Activated CD4-positive, alpha-beta T cell treated with anti-CD3 and anti-CD28 coated beads for 36 hours (primary cell): Measurements from ENCODE around the gene SMIM10L1. TPM values are rescaled to one million over a fixed set of nuclear protein-coding genes. Genes with fewer than 3 reads are reported as not detected.

Source experiments
- ATAC-seq: fragments of 200-7000 bp; cut with Tn5 transposase; one replicate; pipeline ENCODE4 v1.10.0; 2021; ENCODE audit warnings: mild to moderate bottlenecking, moderate library complexity
- CTCF ChIA-PET: fragments of 350-600 bp; sonication (Branson Sonifier 250); formaldehyde crosslinking; loops from one replicate; lab custom pipeline; 2021; ENCODE audit warnings: antibody characterized with exemption; lab: Charles Lee
- POLR2A ChIA-PET: fragments of 350-600 bp; sonication (Branson Sonifier 250); formaldehyde crosslinking; loops from one replicate; lab custom pipeline; 2021; ENCODE audit warnings: antibody characterized with exemption, inconsistent platforms; lab: Charles Lee
- DNase-seq: peaks from one replicate; pipeline ENCODE4 v3.0.0-alpha.2; 2020
- H3K27ac Mint-ChIP-seq: one replicate; pipeline ENCODE4 v1.8.0; 2021; ENCODE audit warnings: mixed read lengths
- H3K27me3 Mint-ChIP-seq: one replicate; pipeline ENCODE4 v1.8.0; 2021; ENCODE audit warnings: mixed read lengths
- H3K36me3 Mint-ChIP-seq: one replicate; pipeline ENCODE4 v1.8.0; 2021; ENCODE audit warnings: low read depth, mixed read lengths
- H3K4me1 Mint-ChIP-seq: one replicate; pipeline ENCODE4 v1.8.0; 2021; ENCODE audit warnings: mixed read lengths
- H3K4me3 Mint-ChIP-seq: one replicate; pipeline ENCODE4 v1.8.0; 2021; ENCODE audit warnings: mild to moderate bottlenecking, moderate library complexity, mixed read lengths
- H3K9me3 Mint-ChIP-seq: one replicate; pipeline ENCODE4 v1.8.0; 2021; ENCODE audit warnings: low read depth, mixed read lengths
- intact Hi-C, 2 experiments: fragments of 100-400 bp; cut with DNase I in 1 of 2; cut with micrococcal nuclease in 1 of 2; formaldehyde crosslinking; loops; one replicate each; pipeline versions ENCODE4 v1.14.2 to v1.15.1; 2022 to 2024; cut with DNase I, micrococcal nuclease
- total RNA-seq, 2 experiments: library from RNA; stranded (reverse); gene quantifications; one replicate each; pipeline ENCODE4 v1.2.3, GENCODE V29; 2021

SMIM10L1 gene
- total RNA-seq, 2 experiments from 2014 or later: 6.8 to 7.9 TPM

GRCh38 chr12:11154400-11154925 lies 16.5 kb upstream of the SMIM10L1 start:
- H3K4me3 Mint-ChIP-seq: no peak overlapping the region
- peaks cover 16% of the 10 kb centered on the region for H3K4me1 Mint-ChIP-seq
- H3K27me3 Mint-ChIP-seq: no peaks in the 10 kb centered on the region
- CTCF ChIA-PET: no interaction called here
- no peak overlapping the region for H3K27ac Mint-ChIP-seq
- peaks cover 5% of the 10 kb centered on the region for H3K9me3 Mint-ChIP-seq
- ATAC-seq (no peak), DNase-seq (no peak)
- H3K36me3 Mint-ChIP-seq: peaks cover 44% of the 10 kb centered on the region
- intact Hi-C loops: no loop called here
- POLR2A ChIA-PET: no interaction called here

GRCh38 chr12:11158885-11159444 lies 12.0 kb upstream of the SMIM10L1 start:
- Mint-ChIP-seq H3K4me3 (no peak overlapping the region), H3K9me3 (peaks cover 5% of the 10 kb centered on the region), H3K4me1 (peaks cover 39% of the 10 kb centered on the region), H3K27ac (no peak overlapping the region), H3K36me3 (peaks cover 50% of the 10 kb centered on the region), H3K27me3 (no peaks in the 10 kb centered on the region)
- intact Hi-C loops: no loop called here
- ChIA-PET CTCF (interaction anchor here (0.6 to 1.3 kb wide), 4 partner anchors 13 to 1199 kb away, joined by 3 to 4 read pairs (median 3); partner anchors contain the start of gene SMIM10L1), POLR2A (no interaction called here)
- DNase-seq (no peak), ATAC-seq (no peak)

- Mint-ChIP-seq H3K27ac (no peak overlapping the region), H3K36me3 (peaks cover 50% of the 10 kb centered on the region), H3K27me3 (no peaks in the 10 kb centered on the region), H3K4me1 (peaks cover 57% of the 10 kb centered on the region), H3K4me3 (no peak overlapping the region), H3K9me3 (no peaks in the 10 kb centered on the region)
- POLR2A ChIA-PET: interaction anchor here (1.0 kb wide), 1 partner anchor 9 kb away, joined by 3 read pairs; the partner anchor contains the start of gene SMIM10L1
- ATAC-seq (peak; percentile 39), DNase-seq (no peak)
- intact Hi-C loops: no loop called here
- CTCF ChIA-PET: interaction anchor here (1.3 kb wide), 1 partner anchor 9 kb away, joined by 3 read pairs; no protein-coding TSS in a partner anchor
These were observed 8.5 kb upstream of the SMIM10L1 start for GRCh38 chr12:11162502-11162901.

GRCh38 chr12:11164384-11164783 lies 6.6 kb upstream of the SMIM10L1 start:
- Mint-ChIP-seq H3K27me3 (no peaks in the 10 kb centered on the region), H3K4me1 (peaks cover 71% of the 10 kb centered on the region), H3K4me3 (no peak overlapping the region), H3K9me3 (no peaks in the 10 kb centered on the region), H3K27ac (no peak overlapping the region), H3K36me3 (peaks cover 63% of the 10 kb centered on the region)
- ChIA-PET POLR2A (no interaction called here), CTCF (no interaction called here)
- intact Hi-C loops: no loop called here
- no peak for ATAC-seq
- DNase-seq: no peak

- H3K27ac Mint-ChIP-seq: no peak overlapping the region
- H3K27me3 Mint-ChIP-seq: no peaks in the 10 kb centered on the region
- H3K4me1 Mint-ChIP-seq: peaks cover 71% of the 10 kb centered on the region
- no peak overlapping the region for H3K4me3 Mint-ChIP-seq
- DNase-seq (no peak), ATAC-seq (no peak)
- intact Hi-C loops: no loop called here
- POLR2A ChIA-PET: no interaction called here
- no peaks in the 10 kb centered on the region for H3K9me3 Mint-ChIP-seq
- H3K36me3 Mint-ChIP-seq: peaks cover 61% of the 10 kb centered on the region
- CTCF ChIA-PET: interaction anchor here (1.0 kb wide), 1 partner anchor 11 kb away, joined by 3 read pairs; no protein-coding TSS in a partner anchor
These were observed 4.7 kb upstream of the SMIM10L1 start for GRCh38 chr12:11166300-11166699.

GRCh38 chr12:11170810-11171144 lies 217 bp upstream of the SMIM10L1 start:
- CTCF ChIA-PET: interaction anchor here (0.6 to 1.7 kb wide), 8 partner anchors 12 to 1527 kb away, joined by 3 to 6 read pairs (median 4); no protein-coding TSS in a partner anchor
- peak overlapping the region; percentile 97 for H3K27ac Mint-ChIP-seq
- H3K36me3 Mint-ChIP-seq: peaks cover 63% of the 10 kb centered on the region
- peaks cover 57% of the 10 kb centered on the region for H3K4me1 Mint-ChIP-seq
- DNase-seq (no peak), ATAC-seq (no peak)
- POLR2A ChIA-PET: interaction anchor here (0.6 to 1.1 kb wide), 4 partner anchors 15 to 1410 kb away, joined by 3 to 4 read pairs (median 4); partner anchors contain the start of genes CD69 and YBX3
- H3K9me3 Mint-ChIP-seq: no peaks in the 10 kb centered on the region
- no peaks in the 10 kb centered on the region for H3K27me3 Mint-ChIP-seq
- H3K4me3 Mint-ChIP-seq: peak overlapping the region; percentile 90
- intact Hi-C loops: loop anchor here (1.0 to 10.0 kb wide), 7 partner anchors 85 to 956 kb away; partner anchors contain the start of genes MAGOHB (in 2 of the 2) and GABARAPL1 (in 1 of the 2)

- H3K27me3 Mint-ChIP-seq: no peaks in the 10 kb centered on the region
- no peaks in the 10 kb centered on the region for H3K9me3 Mint-ChIP-seq
- peak overlapping the region; percentile 97 for H3K27ac Mint-ChIP-seq
- ATAC-seq (no peak), DNase-seq (no peak)
- peaks cover 59% of the 10 kb centered on the region for H3K36me3 Mint-ChIP-seq
- intact Hi-C loops: loop anchor here (1.0 to 10.0 kb wide), 7 partner anchors 87 to 957 kb away; partner anchors contain the start of genes MAGOHB (in 2 of the 2) and GABARAPL1 (in 1 of the 2)
- H3K4me3 Mint-ChIP-seq: peak overlapping the region; percentile 90
- POLR2A ChIA-PET: interaction anchor here (0.7 to 1.1 kb wide), 3 partner anchors 9 to 450 kb away, joined by 3 to 4 read pairs (median 4); partner anchors contain the start of gene YBX3
- peaks cover 47% of the 10 kb centered on the region for H3K4me1 Mint-ChIP-seq
- CTCF ChIA-PET: interaction anchor here (0.6 to 1.7 kb wide), 13 partner anchors 8 to 466 kb away, joined by 3 to 6 read pairs (median 3); no protein-coding TSS in a partner anchor
These were observed 1.1 kb downstream of the SMIM10L1 start for GRCh38 chr12:11171969-11172675.

GRCh38 chr12:11174022-11174421 lies 3.0 kb downstream of the SMIM10L1 start:
- H3K9me3 Mint-ChIP-seq: no peaks in the 10 kb centered on the region
- DNase-seq (no peak), ATAC-seq (no peak)
- intact Hi-C loops: loop anchor here in 1 of 2 experiments (5.0 to 10.0 kb wide), 2 partner anchors 562 to 959 kb away; partner anchors contain the start of genes GABARAPL1 and MAGOHB
- H3K4me1 Mint-ChIP-seq: peaks cover 30% of the 10 kb centered on the region
- CTCF ChIA-PET: interaction anchor here (0.6 to 1.8 kb wide), 4 partner anchors 10 to 450 kb away, joined by 3 to 5 read pairs (median 4); no protein-coding TSS in a partner anchor
- H3K36me3 Mint-ChIP-seq: peaks cover 43% of the 10 kb centered on the region
- H3K27me3 Mint-ChIP-seq: no peaks in the 10 kb centered on the region
- H3K4me3 Mint-ChIP-seq: no peak overlapping the region
- H3K27ac Mint-ChIP-seq: no peak overlapping the region
- POLR2A ChIA-PET: no interaction called here

GRCh38 chr12:11178250-11178649 lies 7.3 kb downstream of the SMIM10L1 start:
- Mint-ChIP-seq H3K36me3 (peaks cover 14% of the 10 kb centered on the region), H3K4me3 (no peak overlapping the region), H3K4me1 (peaks cover 17% of the 10 kb centered on the region), H3K27me3 (no peaks in the 10 kb centered on the region), H3K9me3 (no peaks in the 10 kb centered on the region), H3K27ac (no peak overlapping the region)
- no peak for DNase-seq
- ChIA-PET CTCF (no interaction called here), POLR2A (no interaction called here)
- intact Hi-C loops: loop anchor here in 1 of 2 experiments (10.0 kb wide), 1 partner anchor 963 kb away; the partner anchor contains the start of gene GABARAPL1
- ATAC-seq: no peak

GRCh38 chr12:11182529-11182928 lies 11.5 kb downstream of the SMIM10L1 start:
- H3K4me3 Mint-ChIP-seq: no peak overlapping the region
- intact Hi-C loops: no loop called here
- no peak for DNase-seq
- ATAC-seq: no peak
- ChIA-PET POLR2A (no interaction called here), CTCF (no interaction called here)
- peaks cover 15% of the 10 kb centered on the region for H3K4me1 Mint-ChIP-seq
- no peaks in the 10 kb centered on the region for H3K9me3 Mint-ChIP-seq
- H3K27ac Mint-ChIP-seq: peak overlapping the region; percentile 10
- H3K36me3 Mint-ChIP-seq: no peaks in the 10 kb centered on the region
- no peaks in the 10 kb centered on the region for H3K27me3 Mint-ChIP-seq

GRCh38 chr12:11183011-11183410 lies 12.0 kb downstream of the SMIM10L1 start:
- no peaks in the 10 kb centered on the region for H3K27me3 Mint-ChIP-seq
- intact Hi-C loops: no loop called here
- ChIA-PET POLR2A (no interaction called here), CTCF (interaction anchor here (0.6 kb wide), 1 partner anchor 818 kb away, joined by 4 read pairs; no protein-coding TSS in a partner anchor)
- no peaks in the 10 kb centered on the region for H3K9me3 Mint-ChIP-seq
- peaks cover 15% of the 10 kb centered on the region for H3K4me1 Mint-ChIP-seq
- ATAC-seq: peak; percentile 51
- no peak for DNase-seq
- H3K27ac Mint-ChIP-seq: peak overlapping the region; percentile 10
- H3K4me3 Mint-ChIP-seq: no peak overlapping the region
- no peaks in the 10 kb centered on the region for H3K36me3 Mint-ChIP-seq
